PC-3 (cell line): Measurements from ENCODE around the gene RAD17.

Experiments used
- CTCF ChIP-seq: fragments of 300-600 bp; sonication (generic); conservative IDR thresholded peaks from 2 replicates; pipeline ENCODE4 v1.5.1; 2017; ENCODE audit warnings: antibody characterized with exemption, low read depth, mild to moderate bottlenecking, low read length
- EZH2 ChIP-seq: fragments of 300-600 bp; sonication (generic); IDR thresholded peaks from one replicate; pipeline ENCODE4 v1.6.1; 2017; ENCODE audit warnings: antibody characterized with exemption, mild to moderate bottlenecking, low read length; ENCODE audit not compliant: unreplicated experiment
- EZH2phosphoT487 ChIP-seq: fragments of 300-600 bp; sonication (generic); IDR thresholded peaks from 2 replicates; pipeline ENCODE4 v1.6.1; 2018; ENCODE audit warnings: mild to moderate bottlenecking, antibody characterized with exemption, low read length, borderline replicate concordance

DNA sequence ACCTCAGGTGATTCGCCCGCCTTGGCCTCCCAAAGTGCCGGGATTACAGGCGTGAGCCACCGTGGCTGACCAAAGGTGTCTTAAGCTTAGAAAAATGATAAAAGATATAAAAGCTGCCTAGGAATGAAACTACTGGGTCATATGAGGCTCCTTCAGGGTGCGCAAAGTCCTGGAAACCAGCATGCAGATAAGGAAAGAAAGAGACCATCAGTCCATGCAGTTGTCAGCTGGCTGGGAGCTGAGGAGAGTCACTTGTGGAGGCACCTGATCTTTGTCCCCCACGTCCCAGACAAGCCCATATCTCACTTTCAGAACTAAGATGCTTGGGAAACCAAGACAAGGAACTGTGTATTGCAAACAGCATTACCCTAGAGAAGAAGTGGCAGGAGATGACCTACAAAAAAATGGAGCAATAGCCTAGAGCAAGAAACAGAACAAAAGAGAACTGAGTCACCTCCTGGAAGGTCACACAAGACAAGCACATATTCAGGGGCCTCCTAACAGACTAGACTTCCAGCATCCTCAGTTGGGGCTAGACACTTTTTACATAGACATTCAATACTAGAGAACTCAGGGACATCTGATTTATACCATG lies 34.2 kb upstream of the RAD17 start:
- TF ChIP-seq EZH2phosphoT487 = no peak
- no peak for TF ChIP-seq CTCF
- TF ChIP-seq EZH2 = no peak
